PFSK-1 (cell line): ENCODE measurements around the gene CHFR.

Source experiments
- FOXP2 ChIP-seq: optimal IDR thresholded peaks from 2 replicates; pipeline ENCODE3; 2011; ENCODE audit warnings: borderline replicate concordance, control low read depth, inconsistent platforms; ENCODE audit not compliant: insufficient read depth; ENCODE audit errors: extremely low read length, extremely low read depth
- POLR2AphosphoS5 ChIP-seq: IDR thresholded peaks from 2 replicates; pipeline ENCODE4 v1.6.1; 2012; ENCODE audit warnings: low read depth, mild to moderate bottlenecking, control low read depth, low read length, moderate library complexity
- REST ChIP-seq, 2 experiments: IDR thresholded peaks; 2 replicates each; pipeline versions ENCODE4 v1.6.1 to v1.8.0; 2011 to 2012; ENCODE audit warnings: low read depth in 2 of 2, low read length in 2 of 2, control low read depth in 1 of 2, inconsistent platforms in 1 of 2, mild to moderate bottlenecking in 1 of 2, moderate library complexity in 1 of 2; ENCODE audit not compliant: insufficient read depth in 1 of 2
- SIN3A ChIP-seq: IDR thresholded peaks from 2 replicates; pipeline ENCODE4 v1.6.1; 2012; ENCODE audit warnings: mild to moderate bottlenecking, low read length, moderate library complexity, borderline replicate concordance; ENCODE audit not compliant: insufficient read depth
- TAF1 ChIP-seq: IDR thresholded peaks from 2 replicates; pipeline ENCODE4 v1.6.1; 2012; ENCODE audit warnings: low read length, control low read depth, borderline replicate concordance; ENCODE audit not compliant: insufficient read depth

CHFR gene

GRCh38 chr12:132798836-132799235, 88.6 kb downstream of the CHFR start:
- TF ChIP-seq SIN3A, result no peak
- TF ChIP-seq FOXP2, result no peak
- no peak for TF ChIP-seq REST (IDR thresholded peaks at IDR 0.05; ENCODE audit: insufficient read depth in 1 of 2, low read depth in 2 of 2, low read length in 2 of 2)
- no peak for TF ChIP-seq TAF1
- no peak for TF ChIP-seq POLR2AphosphoS5

GRCh38 chr12:132797820-132798570, 89.4 kb downstream of the CHFR start:
- TF ChIP-seq FOXP2 (no peak), POLR2AphosphoS5 (no peak), TAF1 (no peak)

- TF ChIP-seq TAF1 (no peak), POLR2AphosphoS5 (no peak), FOXP2 (no peak), REST (IDR thresholded peaks at IDR 0.05; ENCODE audit: insufficient read depth in 1 of 2, low read depth in 2 of 2, low read length in 2 of 2) (no peak), SIN3A (no peak)
Measured at GRCh38 chr12:132795847-132796246, 91.6 kb downstream of the CHFR start.

GRCh38 chr12:132789099-132789471, 98.3 kb downstream of the CHFR start:
- TF ChIP-seq REST (IDR thresholded peaks at IDR 0.05; ENCODE audit: insufficient read depth in 1 of 2, low read depth in 2 of 2, low read length in 2 of 2), result no peak
- no peak for TF ChIP-seq TAF1
- TF ChIP-seq FOXP2, result no peak
- TF ChIP-seq SIN3A, result no peak
- no peak for TF ChIP-seq POLR2AphosphoS5

- TF ChIP-seq TAF1 (no peak), FOXP2 (no peak), REST (IDR thresholded peaks at IDR 0.05; ENCODE audit: insufficient read depth in 1 of 2, low read depth in 2 of 2, low read length in 2 of 2) (no peak), POLR2AphosphoS5 (no peak), SIN3A (no peak)
Measured at GRCh38 chr12:132788375-132789098, 98.9 kb downstream of the CHFR start.
